LHCN-M2 (cell line): ENCODE results near the gene TLK2. TPM values are rescaled to one million over a fixed set of nuclear protein-coding genes. Genes with fewer than 3 reads are reported as not detected.

Experiments
- DNase-seq: peaks from one replicate; pipeline ENCODE4 v3.0.0-alpha.2; 2012; ENCODE audit warnings: low read depth
- total RNA-seq: library from RNA; depleted of rRNA; stranded (reverse); fragments of >200 nt; gene quantifications from 2 replicates; pipeline ENCODE4 v1.2.3, GENCODE V29; 2014; rRNA removed

Gene TLK2
- total RNA-seq, 1 experiment from 2014 or later = 38.7 TPM

DNA sequence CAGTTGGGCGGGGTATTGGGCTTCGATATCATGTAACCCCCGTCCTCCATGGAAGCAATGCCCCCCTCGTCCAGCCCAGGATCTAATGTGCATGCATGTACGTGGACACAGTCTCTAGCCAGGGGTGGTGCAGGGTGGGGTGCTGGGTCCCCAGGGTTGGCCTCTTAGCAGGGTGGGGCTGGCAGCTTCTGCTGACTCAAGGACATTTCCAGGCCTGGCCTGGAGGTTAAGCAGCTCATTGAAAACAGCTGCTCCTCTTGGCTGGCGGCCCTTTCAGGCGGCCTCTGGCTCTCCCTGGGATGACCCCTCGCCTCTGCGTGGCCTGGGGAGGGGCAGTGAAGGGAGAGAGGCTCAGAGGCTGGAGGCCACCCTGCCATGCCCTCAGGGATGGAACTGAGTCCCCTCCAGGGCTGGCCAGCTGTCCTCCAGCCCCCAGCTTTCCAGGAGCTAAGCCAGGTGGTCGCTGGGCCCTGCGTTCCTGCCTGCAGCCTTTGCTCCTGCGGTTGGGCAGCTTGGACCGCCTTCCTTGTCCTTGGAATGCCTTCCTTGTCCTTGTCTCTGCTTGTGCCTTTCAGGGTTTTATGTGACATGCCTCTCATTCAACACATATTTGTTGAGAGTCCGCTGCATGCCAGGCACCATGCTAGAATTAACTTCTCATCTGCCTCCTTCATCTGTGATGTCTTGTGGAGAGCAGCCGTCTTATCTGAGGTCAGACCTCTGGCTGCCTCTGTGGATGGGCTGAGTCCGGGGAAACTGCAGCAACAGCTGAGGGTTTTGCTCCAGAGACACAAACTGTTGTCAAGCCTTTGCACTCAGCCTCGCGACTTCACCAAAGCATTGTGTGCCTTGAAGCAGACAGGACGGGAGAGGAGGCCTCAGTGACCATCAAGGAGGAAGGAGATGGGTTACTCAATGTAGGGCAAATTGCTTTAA lies 175.5 kb downstream of the TLK2 start:
- DNase-seq = peak; percentile 90

DNA sequence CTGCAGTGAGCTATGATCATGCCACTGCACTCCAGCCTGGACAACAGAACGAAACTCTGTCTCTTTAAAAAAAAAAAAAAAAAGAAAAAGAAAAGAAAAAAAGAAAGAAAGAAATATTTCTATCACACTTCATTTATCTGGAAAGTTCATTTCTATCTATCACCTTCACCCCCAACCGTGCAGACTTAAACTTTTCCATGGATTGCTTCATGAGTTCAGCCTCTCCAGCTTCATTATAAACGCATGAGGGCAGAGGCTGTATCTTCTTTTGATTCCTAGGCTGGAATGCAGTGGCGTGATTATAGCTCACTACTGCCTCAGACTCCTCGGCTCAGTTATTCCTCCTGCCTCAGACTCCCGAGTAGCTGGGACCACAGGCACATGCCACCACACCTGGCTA lies 177.0 kb downstream of the TLK2 start:
- no peak for DNase-seq

DNA sequence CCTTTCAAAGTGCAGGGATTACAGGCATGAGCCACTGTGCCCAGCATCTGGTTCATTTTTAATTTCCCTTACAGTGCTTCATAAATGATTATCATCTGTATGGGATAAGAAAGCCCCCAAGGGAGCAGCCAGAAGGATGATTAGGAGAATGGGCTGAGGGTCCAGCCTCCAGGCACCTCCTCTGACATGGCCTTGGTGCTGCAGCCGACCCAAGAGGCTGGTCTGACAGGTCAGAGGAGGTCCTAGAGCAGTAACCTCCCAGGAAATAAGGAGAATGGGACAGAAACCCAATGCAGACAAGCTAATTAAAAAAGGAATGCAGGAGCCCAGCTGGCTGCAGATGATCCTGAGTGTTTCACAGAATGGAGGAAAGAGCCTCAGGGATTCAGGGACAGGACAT lies 177.8 kb downstream of the TLK2 start:
- no peak for DNase-seq

- DNase-seq = no peak
Observed at GRCh38 chr17:62657145-62657665, 178.6 kb downstream of the TLK2 start.

- no peak for DNase-seq
Observed at GRCh38 chr17:62657690-62658089, 179.1 kb downstream of the TLK2 start.

DNA sequence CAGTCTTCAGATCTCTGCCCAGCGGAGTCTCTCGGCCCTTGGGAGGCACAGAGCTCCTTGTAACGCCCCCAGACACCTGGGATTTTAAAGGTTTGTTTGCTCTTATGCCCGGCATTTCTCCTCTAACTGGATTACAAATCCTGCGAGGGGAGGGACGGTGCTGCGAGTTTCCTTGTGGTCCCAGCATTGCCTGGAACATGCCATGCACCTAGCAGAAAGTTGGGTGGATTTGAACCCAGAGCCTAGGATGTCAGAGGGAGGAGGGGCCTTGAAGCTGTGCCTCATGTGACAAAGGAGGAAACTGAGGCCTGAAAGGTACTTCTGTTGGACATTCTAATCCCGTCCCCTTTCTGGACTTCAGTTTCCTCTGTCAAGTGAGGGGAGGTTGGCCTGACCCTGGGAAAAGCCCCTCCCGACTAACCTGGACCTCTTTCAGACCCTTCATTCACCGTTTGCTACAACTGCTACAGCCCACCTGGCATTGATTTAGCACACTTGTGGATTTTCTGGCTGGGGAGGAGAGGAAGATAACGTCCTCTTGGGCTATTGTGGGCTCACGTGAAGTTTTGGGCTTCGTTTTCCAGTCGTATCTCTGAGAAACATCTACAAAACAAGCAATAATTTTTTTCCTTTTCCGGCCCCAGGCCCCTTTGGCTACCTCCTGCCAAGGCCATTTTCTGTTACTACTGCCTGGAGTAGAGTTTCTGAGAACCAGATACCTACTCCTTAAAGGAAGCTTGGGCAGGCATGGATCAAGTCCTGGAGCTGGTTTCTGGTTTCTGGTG lies 179.7 kb downstream of the TLK2 start:
- no peak for DNase-seq

DNA sequence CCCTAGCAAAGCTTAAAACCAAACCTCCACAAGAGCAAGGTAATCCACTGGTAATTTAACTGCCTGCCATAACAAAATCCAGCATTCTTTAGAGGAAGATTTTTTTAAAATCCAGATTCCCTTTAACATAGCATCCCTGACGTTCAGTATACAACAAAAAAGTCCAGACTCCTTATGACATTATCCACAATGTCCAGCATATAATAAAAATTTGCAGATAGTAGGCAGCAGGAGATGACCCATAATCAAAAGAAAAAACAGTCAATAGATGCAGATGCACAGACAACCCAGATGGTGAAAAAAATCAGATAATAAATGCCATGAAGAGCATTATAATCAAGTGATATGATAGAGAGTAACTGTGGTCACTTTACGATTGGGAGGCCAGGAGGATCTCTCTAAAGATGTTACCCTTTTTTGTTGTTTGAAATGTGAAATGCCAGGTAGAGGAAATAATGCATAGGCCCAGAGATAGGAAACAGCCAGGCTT lies 182.0 kb downstream of the TLK2 start:
- DNase-seq = no peak

DNA sequence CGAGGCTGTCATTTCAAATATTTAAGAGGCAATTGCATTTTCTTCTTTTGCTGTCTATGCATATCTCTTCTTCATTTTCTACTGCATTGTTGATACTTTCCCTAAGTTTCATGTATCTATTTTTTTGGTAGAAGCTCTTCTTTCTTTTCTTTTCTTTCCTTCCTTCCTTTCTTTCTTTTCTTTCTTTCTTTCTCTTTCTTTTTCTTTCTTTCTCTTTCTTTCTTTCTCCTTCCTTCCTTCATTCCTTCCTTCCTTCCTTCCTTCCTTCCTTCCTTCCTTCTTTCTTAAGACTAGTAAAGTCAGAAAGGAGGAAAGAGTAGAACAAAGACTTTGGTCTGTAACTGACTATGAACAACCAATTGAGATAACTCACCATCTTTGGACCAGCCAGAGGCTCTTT lies 182.7 kb downstream of the TLK2 start:
- DNase-seq = no peak

- DNase-seq = no peak
Observed at GRCh38 chr17:62662855-62663254, 184.2 kb downstream of the TLK2 start.

Other genes with a start within 250 kb of the TLK2 start
- not detected in 2 replicates for gene EFCAB3, start 98.3 kb upstream of the TLK2 start, total RNA-seq
- gene METTL2A, start 54.9 kb upstream of the TLK2 start, total RNA-seq = 17.8 and 23.1 TPM in 2 replicates
- 210 and 281 TPM in 2 replicates for gene MRC2, start 148.8 kb downstream of the TLK2 start, total RNA-seq